SU-DHL-6 (cell line): ENCODE results near the gene INO80C.

Source experiments
- CTCF ChIP-seq: fragments of 200-600 bp; sonication (generic); IDR thresholded peaks from one replicate; pipeline ENCODE4 v1.5.1; 2017; ENCODE audit warnings: antibody characterized with exemption, mild to moderate bottlenecking, low read length, moderate library complexity; ENCODE audit not compliant: insufficient read depth, poor library complexity, severe bottlenecking
- EZH2phosphoT487 ChIP-seq: fragments of 200-600 bp; sonication (generic), shearing (Covaris generic); conservative IDR thresholded peaks from 2 replicates; pipeline ENCODE4 v1.6.1; 2018; ENCODE audit warnings: mild to moderate bottlenecking, antibody characterized with exemption, low read length, moderate library complexity, mixed read lengths

- TF ChIP-seq CTCF (no peak), EZH2phosphoT487 (no peak)
Observed at GRCh38 chr18:35436076-35436649, 61.6 kb downstream of the INO80C start.
